ENCODE results near the gene ASTN2. TPM values are rescaled to one million over a fixed set of nuclear protein-coding genes. Genes with fewer than 3 reads are reported as not detected.

ASTN2 gene
- total RNA-seq, 1 donor from 2014 or later, result 12.2 TPM

DNA sequence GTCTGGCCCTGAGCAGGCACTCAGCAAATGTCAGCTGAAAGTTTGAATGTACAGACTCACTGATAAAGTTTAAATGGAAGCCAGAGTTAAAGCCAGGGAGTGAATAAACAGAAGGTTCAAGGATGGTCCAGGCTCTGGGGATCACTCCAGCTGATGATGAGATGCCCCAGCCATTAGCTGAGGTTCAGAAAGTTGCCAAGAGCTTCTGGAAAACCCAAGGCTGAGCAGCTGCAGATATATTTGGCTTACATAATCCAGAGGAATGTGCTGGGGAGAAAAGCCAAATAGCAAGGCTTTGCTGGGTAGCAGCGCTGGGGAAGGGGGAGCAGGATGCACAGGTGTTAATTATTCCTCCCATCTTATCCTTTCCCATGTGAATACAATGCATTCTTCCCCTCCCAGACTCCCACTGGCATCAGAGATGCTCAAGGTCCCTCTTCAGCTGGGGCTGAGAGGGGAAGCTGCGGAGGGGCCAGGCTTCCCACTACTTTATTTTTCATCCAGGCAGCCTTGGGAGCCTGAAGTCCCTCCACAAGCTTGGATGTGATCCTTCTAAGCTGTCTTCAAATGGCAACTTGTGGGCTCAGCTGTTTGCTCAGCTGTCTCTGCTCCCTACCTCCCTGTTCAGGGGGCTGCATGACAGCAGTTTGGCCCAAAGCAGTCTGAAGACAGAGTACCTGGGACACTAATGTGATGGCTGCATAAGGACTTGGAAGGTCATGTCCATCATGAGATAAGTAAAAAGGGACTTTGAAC is 386.6 kb downstream of the ASTN2 start:
- Histone ChIP-seq H3K4me3 (ENCODE audit: low read depth, low read length) (no peak overlapping the region), H3K27me3 (ENCODE audit: control insufficient read depth, insufficient read depth, low read length) (no peaks in the 10 kb centered on the region), H3K36me3 (ENCODE audit: control insufficient read depth, insufficient read depth, low read length) (no peaks in the 10 kb centered on the region)
- no peak for DNase-seq (ENCODE audit: low read depth)
- TF ChIP-seq, protein P1, sequence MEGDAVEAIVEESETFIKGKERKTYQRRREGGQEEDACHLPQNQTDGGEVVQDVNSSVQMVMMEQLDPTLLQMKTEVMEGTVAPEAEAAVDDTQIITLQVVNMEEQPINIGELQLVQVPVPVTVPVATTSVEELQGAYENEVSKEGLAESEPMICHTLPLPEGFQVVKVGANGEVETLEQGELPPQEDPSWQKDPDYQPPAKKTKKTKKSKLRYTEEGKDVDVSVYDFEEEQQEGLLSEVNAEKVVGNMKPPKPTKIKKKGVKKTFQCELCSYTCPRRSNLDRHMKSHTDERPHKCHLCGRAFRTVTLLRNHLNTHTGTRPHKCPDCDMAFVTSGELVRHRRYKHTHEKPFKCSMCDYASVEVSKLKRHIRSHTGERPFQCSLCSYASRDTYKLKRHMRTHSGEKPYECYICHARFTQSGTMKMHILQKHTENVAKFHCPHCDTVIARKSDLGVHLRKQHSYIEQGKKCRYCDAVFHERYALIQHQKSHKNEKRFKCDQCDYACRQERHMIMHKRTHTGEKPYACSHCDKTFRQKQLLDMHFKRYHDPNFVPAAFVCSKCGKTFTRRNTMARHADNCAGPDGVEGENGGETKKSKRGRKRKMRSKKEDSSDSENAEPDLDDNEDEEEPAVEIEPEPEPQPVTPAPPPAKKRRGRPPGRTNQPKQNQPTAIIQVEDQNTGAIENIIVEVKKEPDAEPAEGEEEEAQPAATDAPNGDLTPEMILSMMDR (IDR thresholded peaks at IDR 0.05; ENCODE audit: insufficient read depth, low read length, poor library complexity, severe bottlenecking), result no peak

DNA sequence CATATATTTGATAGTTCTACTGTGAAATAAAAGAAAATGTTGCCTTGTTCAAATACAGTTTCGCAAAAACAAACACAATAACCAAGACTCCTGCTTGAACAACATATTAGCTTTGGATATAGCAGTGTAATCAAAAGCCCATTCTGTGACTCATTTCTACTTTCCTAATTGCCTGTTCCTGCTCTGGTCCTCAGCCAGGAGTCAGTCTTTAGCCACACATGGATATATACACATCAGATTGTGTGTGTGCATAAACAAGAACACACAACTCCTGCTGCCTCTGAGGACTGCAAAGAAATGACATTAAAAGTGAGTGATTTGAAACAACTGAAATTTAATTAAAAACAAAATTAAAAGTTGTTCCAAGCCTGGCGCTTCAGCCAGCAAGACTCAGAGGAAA is 393.0 kb downstream of the ASTN2 start:
- DNase-seq (ENCODE audit: low read depth), result no peak
- Histone ChIP-seq H3K27me3 (ENCODE audit: control insufficient read depth, insufficient read depth, low read length) (no peaks in the 10 kb centered on the region), H3K4me3 (ENCODE audit: low read depth, low read length) (no peak overlapping the region), H3K36me3 (ENCODE audit: control insufficient read depth, insufficient read depth, low read length) (no peaks in the 10 kb centered on the region)
- TF ChIP-seq, protein P1 (IDR thresholded peaks at IDR 0.05; ENCODE audit: insufficient read depth, low read length, poor library complexity, severe bottlenecking), result no peak

DNA sequence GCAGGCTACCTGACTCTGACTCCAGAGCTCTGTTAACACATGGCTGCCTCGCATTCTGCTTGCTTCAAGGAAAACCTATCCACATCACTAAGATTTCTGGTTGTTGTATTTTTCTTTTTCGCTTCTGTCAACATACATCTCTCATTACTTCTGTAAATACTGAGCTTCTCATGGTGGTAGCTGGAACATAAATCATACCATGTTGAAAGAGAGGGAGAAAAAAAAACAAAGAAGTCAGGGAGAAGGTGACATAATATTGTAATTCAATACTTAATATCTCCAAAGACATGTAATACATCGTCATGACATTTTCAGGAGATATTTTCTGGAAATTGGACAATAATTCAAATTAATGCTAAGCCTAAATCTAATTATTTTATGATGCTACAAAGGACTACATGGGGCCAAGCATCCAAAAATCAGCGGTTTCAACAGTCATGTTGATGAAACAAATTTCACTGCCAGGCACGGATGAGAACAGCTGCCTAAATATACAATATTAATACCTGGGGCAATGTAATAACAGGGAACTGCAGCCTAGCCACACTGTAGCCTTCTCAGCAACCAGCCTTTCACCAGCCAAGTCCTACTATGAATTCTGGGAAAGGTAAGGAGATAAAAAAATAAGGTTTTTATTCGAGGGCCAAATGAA is 395.8 kb downstream of the ASTN2 start:
- Histone ChIP-seq H3K36me3 (ENCODE audit: control insufficient read depth, insufficient read depth, low read length) (no peaks in the 10 kb centered on the region), H3K27me3 (ENCODE audit: control insufficient read depth, insufficient read depth, low read length) (no peaks in the 10 kb centered on the region), H3K4me3 (ENCODE audit: low read depth, low read length) (no peak overlapping the region)
- TF ChIP-seq, protein P1 (IDR thresholded peaks at IDR 0.05; ENCODE audit: insufficient read depth, low read length, poor library complexity, severe bottlenecking), result no peak
- DNase-seq (ENCODE audit: low read depth), result no peak

DNA sequence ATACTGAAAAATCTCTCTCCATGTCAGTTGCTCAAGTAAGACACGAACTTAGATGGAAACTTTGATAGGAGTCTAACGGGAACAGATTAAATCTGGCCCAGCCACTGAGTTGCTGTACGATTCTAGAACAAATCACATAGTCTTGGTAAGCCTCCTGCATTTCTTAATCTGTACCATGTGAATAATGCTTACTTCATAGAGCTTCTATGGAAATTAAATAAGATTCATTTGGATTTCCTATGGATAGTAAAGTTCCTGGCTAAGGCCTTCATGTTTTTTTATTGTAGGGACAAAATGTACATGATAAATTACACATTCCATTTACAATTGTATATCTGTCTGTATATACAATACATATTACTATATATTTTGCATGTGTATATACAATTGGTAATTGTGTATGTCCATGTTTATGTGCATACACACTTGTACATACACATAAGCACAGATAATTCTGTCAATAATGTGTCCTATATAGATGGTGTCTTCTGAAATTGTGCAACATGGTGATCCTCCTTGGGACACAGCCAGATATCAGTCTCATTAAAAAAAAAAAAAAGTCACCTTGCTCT is 397.4 kb downstream of the ASTN2 start:
- no peak overlapping the region for H3K4me3 ChIP-seq (ENCODE audit: low read depth, low read length)
- DNase-seq (ENCODE audit: low read depth), result no peak
- no peaks in the 10 kb centered on the region for H3K27me3 ChIP-seq (ENCODE audit: control insufficient read depth, insufficient read depth, low read length)
- TF ChIP-seq, protein P1 (IDR thresholded peaks at IDR 0.05; ENCODE audit: insufficient read depth, low read length, poor library complexity, severe bottlenecking), result no peak
- no peaks in the 10 kb centered on the region for H3K36me3 ChIP-seq (ENCODE audit: control insufficient read depth, insufficient read depth, low read length)

DNA sequence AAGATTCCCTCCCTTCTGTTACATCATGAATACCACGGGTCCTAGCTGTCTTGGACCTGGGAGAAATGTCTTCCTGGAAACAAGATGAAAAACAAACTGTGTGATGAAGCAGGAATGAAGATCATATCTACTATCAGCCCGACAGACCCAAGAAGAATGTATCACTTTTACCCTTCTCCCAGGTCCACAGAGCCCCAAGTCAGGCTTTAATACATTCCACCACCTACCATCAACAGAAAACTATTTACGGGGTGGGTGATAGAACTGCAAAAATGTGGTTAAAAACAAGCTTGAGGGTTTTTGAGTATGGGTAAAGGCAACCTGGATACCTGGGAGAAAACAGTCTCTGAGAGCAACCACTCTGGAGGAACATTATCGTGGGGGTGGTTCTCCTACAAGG is 400.8 kb downstream of the ASTN2 start:
- H3K36me3 ChIP-seq (ENCODE audit: control insufficient read depth, insufficient read depth, low read length), result no peaks in the 10 kb centered on the region
- H3K27me3 ChIP-seq (ENCODE audit: control insufficient read depth, insufficient read depth, low read length), result no peaks in the 10 kb centered on the region
- DNase-seq (ENCODE audit: low read depth), result no peak
- H3K4me3 ChIP-seq (ENCODE audit: low read depth, low read length), result no peak overlapping the region
- TF ChIP-seq, protein P1 (IDR thresholded peaks at IDR 0.05; ENCODE audit: insufficient read depth, low read length, poor library complexity, severe bottlenecking), result no peak
